Astrocyte (in vitro differentiated cells and primary cell): ENCODE data around the gene CEP104.

Source experiments
- CTCF ChIP-seq: IDR thresholded peaks from 2 replicates; pipeline ENCODE4 v1.5.1; 2011; ENCODE audit warnings: low read depth, mild to moderate bottlenecking, inconsistent platforms, low read length, moderate library complexity; ENCODE audit not compliant: insufficient read depth
- EZH2 ChIP-seq: IDR thresholded peaks from 2 replicates; pipeline ENCODE4 v1.6.1; 2012; ENCODE audit warnings: mild to moderate bottlenecking, low read length, inconsistent platforms; ENCODE audit not compliant: insufficient read depth

GRCh38 chr1:3762873-3763228 is 94.2 kb downstream of the CEP104 start:
- no peak for TF ChIP-seq CTCF
- TF ChIP-seq EZH2: no peak
